ENCODE data around the gene GLIPR1L2.
"Not testable (repeated sequence)": the region's sequence is repeated elsewhere in the genome, so short reads cannot be mapped to it uniquely, and the experiment has no call there.

The GLIPR1L2 gene

GRCh38 chr12:75438059-75438754, 47.3 kb downstream of the GLIPR1L2 start:
- TF ChIP-seq, protein P1, sequence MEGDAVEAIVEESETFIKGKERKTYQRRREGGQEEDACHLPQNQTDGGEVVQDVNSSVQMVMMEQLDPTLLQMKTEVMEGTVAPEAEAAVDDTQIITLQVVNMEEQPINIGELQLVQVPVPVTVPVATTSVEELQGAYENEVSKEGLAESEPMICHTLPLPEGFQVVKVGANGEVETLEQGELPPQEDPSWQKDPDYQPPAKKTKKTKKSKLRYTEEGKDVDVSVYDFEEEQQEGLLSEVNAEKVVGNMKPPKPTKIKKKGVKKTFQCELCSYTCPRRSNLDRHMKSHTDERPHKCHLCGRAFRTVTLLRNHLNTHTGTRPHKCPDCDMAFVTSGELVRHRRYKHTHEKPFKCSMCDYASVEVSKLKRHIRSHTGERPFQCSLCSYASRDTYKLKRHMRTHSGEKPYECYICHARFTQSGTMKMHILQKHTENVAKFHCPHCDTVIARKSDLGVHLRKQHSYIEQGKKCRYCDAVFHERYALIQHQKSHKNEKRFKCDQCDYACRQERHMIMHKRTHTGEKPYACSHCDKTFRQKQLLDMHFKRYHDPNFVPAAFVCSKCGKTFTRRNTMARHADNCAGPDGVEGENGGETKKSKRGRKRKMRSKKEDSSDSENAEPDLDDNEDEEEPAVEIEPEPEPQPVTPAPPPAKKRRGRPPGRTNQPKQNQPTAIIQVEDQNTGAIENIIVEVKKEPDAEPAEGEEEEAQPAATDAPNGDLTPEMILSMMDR (conservative IDR thresholded peaks at IDR 0.05; ENCODE audit: low read depth, low read length) = no peak
- Histone ChIP-seq H3K4me2 (no peak overlapping the region), H3K36me3 (ENCODE audit: insufficient read depth) (no peaks in the 10 kb centered on the region), H3K27ac (no peak overlapping the region), H2AFZ (ENCODE audit: low read depth) (no peak overlapping the region), H3K27me3 (ENCODE audit: insufficient read depth, low read depth) (no peaks in the 10 kb centered on the region), H3K79me2 (ENCODE audit: insufficient read depth, low read depth) (no peaks in the 10 kb centered on the region), H3K9ac (no peak overlapping the region), H4K20me1 (ENCODE audit: insufficient read depth) (no peaks in the 10 kb centered on the region), H3K4me3 (IDR thresholded peaks at IDR 0.05; ENCODE audit: insufficient read depth, low read depth, low read length) (no peak overlapping the region), H3K4me1 (ENCODE audit: low read depth, poor library complexity, severe bottlenecking) (no peaks in the 10 kb centered on the region)

DNA sequence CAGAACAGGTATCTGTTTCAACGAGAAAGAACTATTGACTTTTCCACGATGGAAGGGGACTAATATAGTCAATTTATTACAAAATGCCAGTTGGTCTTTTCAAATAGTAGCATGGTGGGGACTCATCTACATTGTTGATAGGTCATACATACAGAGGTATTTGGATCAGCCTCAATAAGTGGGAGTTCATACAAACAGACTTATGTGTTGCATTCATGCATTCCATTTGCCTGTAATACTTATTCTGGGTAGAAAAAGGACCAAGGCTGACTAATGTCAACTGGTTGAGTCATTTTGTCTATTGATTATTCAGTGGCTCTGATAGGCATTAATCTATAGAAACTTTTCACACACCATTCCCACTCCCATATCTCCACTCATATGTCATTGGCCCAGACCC, 48.2 kb downstream of the GLIPR1L2 start:
- TF ChIP-seq, protein P1 (conservative IDR thresholded peaks at IDR 0.05; ENCODE audit: low read depth, low read length) = no peak
- Histone ChIP-seq H3K79me2 (ENCODE audit: insufficient read depth, low read depth) (no peaks in the 10 kb centered on the region), H3K27me3 (ENCODE audit: insufficient read depth, low read depth) (no peaks in the 10 kb centered on the region), H4K20me1 (ENCODE audit: insufficient read depth) (no peaks in the 10 kb centered on the region), H3K27ac (no peak overlapping the region), H3K4me1 (ENCODE audit: low read depth, poor library complexity, severe bottlenecking) (no peaks in the 10 kb centered on the region), H3K9ac (no peak overlapping the region), H3K4me2 (no peak overlapping the region), H3K36me3 (ENCODE audit: insufficient read depth) (no peaks in the 10 kb centered on the region), H3K4me3 (IDR thresholded peaks at IDR 0.05; ENCODE audit: insufficient read depth, low read depth, low read length) (no peak overlapping the region), H2AFZ (ENCODE audit: low read depth) (no peak overlapping the region)

GRCh38 chr12:75439930-75440329, 49.0 kb downstream of the GLIPR1L2 start:
- no peak overlapping the region for H3K4me3 ChIP-seq (IDR thresholded peaks at IDR 0.05; ENCODE audit: insufficient read depth, low read depth, low read length)
- H3K36me3 ChIP-seq (ENCODE audit: insufficient read depth) = no peaks in the 10 kb centered on the region
- no peaks in the 10 kb centered on the region for H4K20me1 ChIP-seq (ENCODE audit: insufficient read depth)
- no peaks in the 10 kb centered on the region for H3K4me1 ChIP-seq (ENCODE audit: low read depth, poor library complexity, severe bottlenecking)
- no peak overlapping the region for H2AFZ ChIP-seq (ENCODE audit: low read depth)
- TF ChIP-seq, protein P1 (conservative IDR thresholded peaks at IDR 0.05; ENCODE audit: low read depth, low read length) = no peak
- no peaks in the 10 kb centered on the region for H3K79me2 ChIP-seq (ENCODE audit: insufficient read depth, low read depth)
- no peaks in the 10 kb centered on the region for H3K27me3 ChIP-seq (ENCODE audit: insufficient read depth, low read depth)
- no peak overlapping the region for H3K27ac ChIP-seq
- H3K9ac ChIP-seq = no peak overlapping the region
- no peak overlapping the region for H3K4me2 ChIP-seq

DNA sequence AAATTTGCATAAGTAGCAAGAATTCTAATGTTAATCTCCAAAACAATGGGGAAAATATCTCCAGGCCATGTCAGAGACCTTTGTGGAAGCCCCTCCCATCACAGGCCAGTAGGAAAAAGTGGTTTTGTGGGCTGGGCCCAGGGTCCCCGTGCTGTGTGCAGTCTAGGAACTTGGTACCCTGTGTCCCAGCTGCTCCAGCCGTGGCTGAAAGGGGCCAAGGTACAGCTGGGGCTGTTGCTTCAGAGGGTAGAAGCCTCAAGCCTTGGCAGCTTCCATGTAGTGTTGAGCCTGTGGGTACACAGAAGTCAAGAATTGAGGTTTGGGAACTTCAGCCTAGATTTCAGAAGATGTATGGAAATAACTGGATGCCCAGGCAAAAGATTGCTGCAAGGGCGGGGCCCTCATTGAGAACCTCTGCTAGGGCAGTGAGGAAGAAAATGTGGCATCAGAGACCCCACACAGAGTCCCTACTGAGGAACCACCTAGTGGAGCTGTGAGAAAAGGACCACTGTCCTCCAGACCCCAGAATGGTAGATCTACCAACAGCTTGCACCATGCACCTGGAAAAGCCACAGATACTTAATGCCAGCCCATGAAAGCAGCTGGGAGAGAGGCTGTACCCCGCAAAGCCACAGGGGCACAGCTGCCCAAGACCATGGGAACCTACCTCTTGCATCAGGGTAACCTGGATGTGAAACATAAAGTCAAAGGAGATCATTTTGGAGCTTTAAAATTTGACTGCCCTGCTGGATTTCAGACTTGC, 51.0 kb downstream of the GLIPR1L2 start:
- not testable (repeated sequence) for H3K9ac ChIP-seq; H3K27me3 ChIP-seq (ENCODE audit: insufficient read depth, low read depth); H3K27ac ChIP-seq; H3K36me3 ChIP-seq (ENCODE audit: insufficient read depth); H4K20me1 ChIP-seq (ENCODE audit: insufficient read depth); H3K4me2 ChIP-seq; H3K4me1 ChIP-seq (ENCODE audit: low read depth, poor library complexity, severe bottlenecking); H3K79me2 ChIP-seq (ENCODE audit: insufficient read depth, low read depth); H3K4me3 ChIP-seq (IDR thresholded peaks at IDR 0.05; ENCODE audit: insufficient read depth, low read depth, low read length); H2AFZ ChIP-seq (ENCODE audit: low read depth)

GRCh38 chr12:75442454-75442853, 51.6 kb downstream of the GLIPR1L2 start:
- H2AFZ ChIP-seq (ENCODE audit: low read depth); H3K9ac ChIP-seq; H3K4me1 ChIP-seq (ENCODE audit: low read depth, poor library complexity, severe bottlenecking); H3K4me3 ChIP-seq (IDR thresholded peaks at IDR 0.05; ENCODE audit: insufficient read depth, low read depth, low read length); H3K27me3 ChIP-seq (ENCODE audit: insufficient read depth, low read depth); H3K27ac ChIP-seq; H4K20me1 ChIP-seq (ENCODE audit: insufficient read depth); H3K4me2 ChIP-seq; H3K36me3 ChIP-seq (ENCODE audit: insufficient read depth); H3K79me2 ChIP-seq (ENCODE audit: insufficient read depth, low read depth): not testable (repeated sequence)

Measured in KMS-11 (cell line).